A673 (cell line): ENCODE results near the gene HS6ST2.

Source experiments
- CTCF ChIP-seq: fragments of 300-800, 200-600 bp; sonication (generic); conservative IDR thresholded peaks from 2 replicates; pipeline ENCODE4 v1.5.1; 2017; ENCODE audit warnings: low read depth, mild to moderate bottlenecking, antibody characterized with exemption, low read length, moderate library complexity, mixed read lengths
- EZH2 ChIP-seq: fragments of 200-600 bp; sonication (generic); IDR thresholded peaks from 2 replicates; pipeline ENCODE4 v1.6.1; 2017; ENCODE audit warnings: borderline replicate concordance, low read depth, mild to moderate bottlenecking, mixed read lengths, antibody characterized with exemption, low read length; ENCODE audit not compliant: poor library complexity, severe bottlenecking

GRCh38 chrX:132677233-132677716 lies 281.2 kb downstream of the HS6ST2 start:
- TF ChIP-seq EZH2 (no peak), CTCF (no peak)
